Liver (tissue), 9 donors: Measurements from ENCODE around the gene IFT20. TPM values are rescaled to one million over a fixed set of nuclear protein-coding genes. Genes with fewer than 3 reads are reported as not detected.

Experiments used
- DNase-seq: peaks from one replicate; pipeline ENCODE4 v3.0.0-alpha.2; 2017; ENCODE audit warnings: low spot score
- H3K27ac ChIP-seq, 2 donors: one replicate each; pipeline ENCODE4 v1.7.0; 2013; ENCODE audit warnings: inconsistent platforms in 2 of 2, low read length in 2 of 2, control low read depth in 1 of 2, low read depth in 1 of 2, mild to moderate bottlenecking in 1 of 2
- H3K27me3 ChIP-seq, 4 donors: one replicate each; pipeline versions ENCODE4 v1.6.1 to v1.7.0; 2013; ENCODE audit warnings: low read length in 3 of 4, inconsistent platforms in 1 of 4, mild to moderate bottlenecking in 1 of 4, moderate library complexity in 1 of 4; ENCODE audit not compliant: control insufficient read depth in 4 of 4, insufficient read depth in 4 of 4
- H3K36me3 ChIP-seq, 4 donors: one replicate each; pipeline versions ENCODE4 v1.6.1 to v1.7.0; 2013; ENCODE audit warnings: low read length in 3 of 4, mild to moderate bottlenecking in 3 of 4, low read depth in 1 of 4, moderate library complexity in 1 of 4; ENCODE audit not compliant: control insufficient read depth in 4 of 4, insufficient read depth in 3 of 4
- H3K4me1 ChIP-seq, 4 donors: one replicate each; pipeline versions ENCODE4 v1.6.1 to v1.7.0; 2013; ENCODE audit warnings: low read length in 3 of 4, mild to moderate bottlenecking in 3 of 4, moderate library complexity in 1 of 4; ENCODE audit not compliant: control insufficient read depth in 4 of 4, insufficient read depth in 4 of 4
- H3K4me3 ChIP-seq, 3 donors: one replicate each; pipeline versions ENCODE4 v1.6.1 to v1.7.0; 2013; ENCODE audit warnings: low read length in 3 of 3, control low read depth in 1 of 3, low read depth in 1 of 3, mild to moderate bottlenecking in 1 of 3
- H3K9ac ChIP-seq, 2 donors: one replicate each; pipeline ENCODE4 v1.7.0; 2013; ENCODE audit warnings: low read length in 2 of 2, mild to moderate bottlenecking in 2 of 2, moderate library complexity in 2 of 2, control low read depth in 1 of 2, low read depth in 1 of 2
- H3K9me3 ChIP-seq, 4 donors: one replicate each; pipeline versions ENCODE4 v1.6.1 to v1.7.0; 2013; ENCODE audit warnings: low read length in 3 of 4; ENCODE audit not compliant: control insufficient read depth in 4 of 4
- CTCF ChIP-seq: fragments of 150-350 bp; IDR thresholded peaks from 2 replicates; pipeline ENCODE4 v1.5.1; 2017; ENCODE audit warnings: improper control_type of control experiment, low read depth, low read length; ENCODE audit not compliant: missing input control
- EGR1 ChIP-seq, 2 donors: IDR thresholded peaks; 2 replicates each; pipeline ENCODE4 v1.6.1; 2016 to 2018; ENCODE audit warnings: antibody characterized with exemption in 2 of 2, low read depth in 2 of 2
- FOXA1 ChIP-seq: IDR thresholded peaks from 2 replicates; pipeline ENCODE4 v1.6.1; 2016; ENCODE audit warnings: antibody characterized with exemption
- FOXA2 ChIP-seq: IDR thresholded peaks from 2 replicates; pipeline ENCODE4 v1.6.1; 2016; ENCODE audit warnings: antibody characterized with exemption
- GABPA ChIP-seq, 2 donors: IDR thresholded peaks in 1 of 2; conservative IDR thresholded peaks in 1 of 2; 2 replicates each; pipeline ENCODE4 v1.6.1; 2016; ENCODE audit warnings: antibody characterized with exemption in 2 of 2, mild to moderate bottlenecking in 1 of 2, moderate library complexity in 1 of 2
- HNF4A ChIP-seq, 2 donors: conservative IDR thresholded peaks; 2 replicates each; pipeline ENCODE4 v1.6.1; 2016; ENCODE audit warnings: antibody characterized with exemption in 2 of 2, mild to moderate bottlenecking in 2 of 2
- HNF4G ChIP-seq: IDR thresholded peaks from 2 replicates; pipeline ENCODE4 v1.6.1; 2016; ENCODE audit warnings: antibody characterized with exemption
- MAX ChIP-seq: IDR thresholded peaks from 2 replicates; pipeline ENCODE4 v1.6.1; 2016; ENCODE audit warnings: antibody characterized with exemption
- NR2F2 ChIP-seq: IDR thresholded peaks from 2 replicates; pipeline ENCODE4 v1.6.1; 2016; ENCODE audit warnings: antibody characterized with exemption
- RAD21 ChIP-seq, 2 donors: IDR thresholded peaks; 2 replicates each; pipeline ENCODE4 v1.6.1; 2016; ENCODE audit warnings: antibody characterized with exemption in 2 of 2, mild to moderate bottlenecking in 2 of 2
- REST ChIP-seq: IDR thresholded peaks from 2 replicates; pipeline ENCODE4 v1.6.1; 2016; ENCODE audit warnings: antibody characterized with exemption, mild to moderate bottlenecking
- RXRA ChIP-seq, 2 donors: IDR thresholded peaks; 2 replicates each; pipeline ENCODE4 v1.6.1; 2017 to 2018; ENCODE audit warnings: antibody characterized with exemption in 2 of 2, mild to moderate bottlenecking in 1 of 2
- SP1 ChIP-seq: IDR thresholded peaks from 2 replicates; pipeline ENCODE4 v1.6.1; 2018; ENCODE audit warnings: antibody characterized with exemption, mild to moderate bottlenecking
- TAF1 ChIP-seq: conservative IDR thresholded peaks from 2 replicates; pipeline ENCODE4 v1.6.1; 2016; ENCODE audit warnings: antibody characterized with exemption, mild to moderate bottlenecking
- YY1 ChIP-seq: IDR thresholded peaks from 2 replicates; pipeline ENCODE4 v1.6.1; 2016; ENCODE audit warnings: antibody characterized with exemption, mild to moderate bottlenecking
- ZBTB33 ChIP-seq: IDR thresholded peaks from 2 replicates; pipeline ENCODE4 v1.6.1; 2016; ENCODE audit warnings: antibody characterized with exemption
- WGBS: extraction: QIAGEN DNeasy Blood & Tissue Kit; methylation state at CpG from one replicate; pipeline ENCODE4 v1.1.7; 2013; 5-methylcytosine and 5-hydroxymethylcytosine counted together
- polyA plus RNA-seq, 2 donors: library from polyadenylated mRNA; stranded (reverse) in 1 of 2; unstranded in 1 of 2; fragments of 200-250 nt in 1 of 2; fragments of >200 nt in 1 of 2; fragmentation: Nextera tagmentation in 1 of 2; extraction: Ambion mirVana in 1 of 2; gene quantifications; one replicate each; pipeline versions ENCODE4 v1.2.1 to v1.2.3, GENCODE V29; 2013 to 2015
- total RNA-seq, 2 donors: library from RNA; depleted of rRNA; stranded (reverse); fragments of >200 nt; gene quantifications; one replicate each; pipeline ENCODE4 v1.2.3, GENCODE V29; 2014
- TF ChIP-seq, protein P1 (sequence below): IDR thresholded peaks from 2 replicates; pipeline ENCODE4 v1.6.1; 2016; ENCODE audit warnings: antibody characterized with exemption
- donor health status: healthy.
- donor health status: healthy.
- donor health status: healthy.
- donor health status: healthy.
- donor health status: healthy.

Gene IFT20
- total and polyA plus RNA-seq, 4 donors, result 15.5 to 37.1 (median 24.7) TPM

DNA sequence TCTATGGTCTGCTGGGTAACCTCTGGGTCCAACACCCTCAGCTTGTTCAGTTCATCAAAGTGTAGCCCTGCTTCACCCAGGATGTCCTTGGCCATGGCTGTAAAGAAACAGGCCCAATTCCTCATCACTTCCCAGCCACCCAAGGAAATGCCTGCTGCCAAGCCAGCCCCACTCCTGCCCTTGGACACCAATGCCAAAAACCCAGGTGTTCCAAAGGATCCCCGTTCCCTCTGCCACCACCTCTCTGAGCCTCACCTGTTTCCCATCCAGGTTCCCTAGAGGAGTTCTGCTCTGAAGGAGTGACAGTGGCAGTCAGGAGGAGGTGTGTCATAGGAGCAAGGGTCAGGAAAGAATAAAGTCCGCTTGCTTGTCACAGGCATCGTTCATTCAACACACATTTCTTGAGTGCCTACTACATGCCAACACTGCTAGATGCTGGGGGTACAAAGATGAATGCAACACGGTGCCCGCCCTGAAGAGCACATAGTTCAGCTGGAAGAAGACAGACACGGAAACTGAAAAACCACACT, 3.3 kb downstream of the IFT20 start:
- H3K36me3 ChIP-seq, result peaks cover 0 to 27% (median 13%) of the 10 kb centered on the region in 4 donors
- H3K4me1 ChIP-seq, result peaks cover 0 to 25% (median 22%) of the 10 kb centered on the region in 4 donors
- no peak for DNase-seq
- no peak overlapping the region for H3K9ac ChIP-seq
- no peaks in the 10 kb centered on the region for H3K9me3 ChIP-seq
- WGBS, result 85% methylated on average over 6 of the region's 6 CpGs
- no peak overlapping the region for H3K4me3 ChIP-seq
- no peak overlapping the region for H3K27ac ChIP-seq
- TF ChIP-seq RAD21 (IDR thresholded peaks at IDR 0.05), result no peak
- no peak for TF ChIP-seq NR2F2
- no peak for TF ChIP-seq GABPA (IDR thresholded peaks at IDR 0.05 in 1 of 2, conservative IDR thresholded peaks at IDR 0.05 in 1 of 2)
- no peak for TF ChIP-seq REST
- TF ChIP-seq, protein P1, sequence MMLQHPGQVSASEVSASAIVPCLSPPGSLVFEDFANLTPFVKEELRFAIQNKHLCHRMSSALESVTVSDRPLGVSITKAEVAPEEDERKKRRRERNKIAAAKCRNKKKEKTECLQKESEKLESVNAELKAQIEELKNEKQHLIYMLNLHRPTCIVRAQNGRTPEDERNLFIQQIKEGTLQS, result no peak
- no peak for TF ChIP-seq MAX
- no peak for TF ChIP-seq SP1
- no peak for TF ChIP-seq YY1
- TF ChIP-seq ZBTB33, result no peak
- no peak for TF ChIP-seq HNF4G
- TF ChIP-seq CTCF, result no peak
- no peak for TF ChIP-seq FOXA2
- TF ChIP-seq HNF4A (conservative IDR thresholded peaks at IDR 0.05), result no peak
- no peak for TF ChIP-seq RXRA (IDR thresholded peaks at IDR 0.05)
- no peak for TF ChIP-seq TAF1
- TF ChIP-seq EGR1 (IDR thresholded peaks at IDR 0.05; ENCODE audit: low read depth in 2 of 2), result no peak
- TF ChIP-seq FOXA1, result no peak
- no peaks in the 10 kb centered on the region for H3K27me3 ChIP-seq
